ENCODE results near the gene PCDHGA4. TPM values are rescaled to one million over a fixed set of nuclear protein-coding genes. Genes with fewer than 3 reads are reported as not detected.
"Not testable (repeated sequence)": the region's sequence is repeated elsewhere in the genome, so short reads cannot be mapped to it uniquely, and the experiment has no call there.

The PCDHGA4 gene
- total RNA-seq, 1 donor from 2014 or later: 15.6 TPM

GRCh38 chr5:141343953-141344463 is 10.8 kb upstream of the PCDHGA4 start:
- intact Hi-C loops (cut with DNase I): loop anchor here (2.0 kb wide), 1 partner anchor 217 kb away; no protein-coding TSS in a partner anchor

GRCh38 chr5:141345327-141345726 is 9.5 kb upstream of the PCDHGA4 start:
- intact Hi-C loops (cut with DNase I): no loop called here
- DNase-seq (ENCODE audit: low spot score): no peak

More at GRCh38 chr5:141343953-141344463, 10.8 kb upstream of the PCDHGA4 start:
- no peak for DNase-seq (ENCODE audit: low spot score)

GRCh38 chr5:141346017-141346416 is 8.8 kb upstream of the PCDHGA4 start:
- DNase-seq (ENCODE audit: low spot score); intact Hi-C loops (cut with DNase I): not testable (repeated sequence)

- intact Hi-C loops (cut with DNase I): no loop called here
- DNase-seq (ENCODE audit: low spot score): no peak
Observed at GRCh38 chr5:141349917-141350619, 4.8 kb upstream of the PCDHGA4 start, which contains the start of gene PCDHGB1. Gene PCDHGB1 (plus strand): TSS chr5:141350099. CDS start chr5:141350261, 162 bp downstream.

GRCh38 chr5:141351591-141351990 is 3.2 kb upstream of the PCDHGA4 start:
- no peak for DNase-seq (ENCODE audit: low spot score)
- intact Hi-C loops (cut with DNase I): no loop called here

- no peak for DNase-seq (ENCODE audit: low spot score)
- intact Hi-C loops (cut with DNase I): loop anchor here (5.0 kb wide), 1 partner anchor 47 kb away; the partner anchor contains the start of gene PCDHGA9
Observed at GRCh38 chr5:141355641-141356040, 820 bp downstream of the PCDHGA4 start.

- intact Hi-C loops (cut with DNase I): loop anchor here (5.0 kb wide), 1 partner anchor 46 kb away; the partner anchor contains the start of gene PCDHGA9
- no peak for DNase-seq (ENCODE audit: low spot score)
Observed at GRCh38 chr5:141356133-141356532, 1.3 kb downstream of the PCDHGA4 start.

- intact Hi-C loops (cut with DNase I): loop anchor here (5.0 kb wide), 1 partner anchor 45 kb away; the partner anchor contains the start of gene PCDHGA9
- peak; percentile 71 for DNase-seq (ENCODE audit: low spot score)
Observed at GRCh38 chr5:141356950-141357349, 2.1 kb downstream of the PCDHGA4 start.

GRCh38 chr5:141359790-141360426 is 5.1 kb downstream of the PCDHGA4 start, which contains the start of gene PCDHGB2:
Gene PCDHGB2 (plus strand): TSS chr5:141359994. CDS start chr5:141360136, 142 bp downstream.
- DNase-seq (ENCODE audit: low spot score): peak; percentile 49
- intact Hi-C loops (cut with DNase I): loop anchor here (5.0 kb wide), 1 partner anchor 42 kb away; the partner anchor contains the start of gene PCDHGA9

GRCh38 chr5:141360685-141361084 is 5.9 kb downstream of the PCDHGA4 start:
- intact Hi-C loops (cut with DNase I): no loop called here

GRCh38 chr5:141362719-141363118 is 7.9 kb downstream of the PCDHGA4 start:
- intact Hi-C loops (cut with DNase I): no loop called here
- no peak for DNase-seq (ENCODE audit: low spot score)

More at GRCh38 chr5:141360685-141361084, 5.9 kb downstream of the PCDHGA4 start:
- DNase-seq (ENCODE audit: low spot score): no peak

GRCh38 chr5:141363952-141364660 is 9.3 kb downstream of the PCDHGA4 start, which contains the start of gene PCDHGA5:
Gene PCDHGA5 (plus strand): TSS chr5:141364162. CDS start chr5:141364331, 169 bp downstream.
- DNase-seq (ENCODE audit: low spot score): peak; percentile 49
- intact Hi-C loops (cut with DNase I): no loop called here

- DNase-seq (ENCODE audit: low spot score): no peak
- intact Hi-C loops (cut with DNase I): no loop called here
Observed at GRCh38 chr5:141366016-141366896, 11.4 kb downstream of the PCDHGA4 start.

- DNase-seq (ENCODE audit: low spot score): peak; percentile 74
- intact Hi-C loops (cut with DNase I): loop anchor here (2.0 kb wide), 1 partner anchor 21 kb away; no protein-coding TSS in a partner anchor
Observed at GRCh38 chr5:141369994-141370848, 15.4 kb downstream of the PCDHGA4 start, which contains the start of gene PCDHGB3. Gene PCDHGB3 (plus strand): TSS chr5:141370242. CDS start chr5:141370395, 153 bp downstream.

GRCh38 chr5:141371572-141372475 is 17.0 kb downstream of the PCDHGA4 start:
- DNase-seq (ENCODE audit: low spot score): no peak

GRCh38 chr5:141373673-141374317 is 19.0 kb downstream of the PCDHGA4 start, which contains the start of gene PCDHGA6:
Gene PCDHGA6 (plus strand): TSS chr5:141373891. CDS start chr5:141374084, 193 bp downstream.
- intact Hi-C loops (cut with DNase I): no loop called here
- DNase-seq (ENCODE audit: low spot score): no peak

More at GRCh38 chr5:141371572-141372475, 17.0 kb downstream of the PCDHGA4 start:
- intact Hi-C loops (cut with DNase I): loop anchor here (2.0 kb wide), 1 partner anchor 19 kb away; no protein-coding TSS in a partner anchor

Data from cardiac septum (tissue), 1 donor.